ENCODE data around the gene GIMAP2. TPM values are rescaled to one million over a fixed set of nuclear protein-coding genes. Genes with fewer than 3 reads are reported as not detected.

The GIMAP2 gene
- total RNA-seq, 1 experiment from 2014 or later: 3.1 TPM

GRCh38 chr7:150738591-150739001, 53.1 kb downstream of the GIMAP2 start:
- Histone ChIP-seq H3K9me3 (no peaks in the 10 kb centered on the region), H3K36me3 (no peaks in the 10 kb centered on the region), H3K27me3 (no peaks in the 10 kb centered on the region), H3K4me3 (no peak overlapping the region)
- DNase-seq: no peak

GRCh38 chr7:150739033-150739432, 53.5 kb downstream of the GIMAP2 start:
- no peaks in the 10 kb centered on the region for H3K9me3 ChIP-seq
- DNase-seq: no peak

GRCh38 chr7:150740053-150740452, 54.5 kb downstream of the GIMAP2 start:
- no peak overlapping the region for H3K4me3 ChIP-seq
- no peak for DNase-seq
- H3K36me3 ChIP-seq: no peaks in the 10 kb centered on the region
- H3K9me3 ChIP-seq: no peaks in the 10 kb centered on the region
- no peaks in the 10 kb centered on the region for H3K27me3 ChIP-seq

More at GRCh38 chr7:150739033-150739432, 53.5 kb downstream of the GIMAP2 start:
- Histone ChIP-seq H3K4me3 (no peak overlapping the region), H3K36me3 (no peaks in the 10 kb centered on the region), H3K27me3 (no peaks in the 10 kb centered on the region)

- no peak for DNase-seq
- no peaks in the 10 kb centered on the region for H3K27me3 ChIP-seq
Measured at GRCh38 chr7:150742286-150742968, 56.9 kb downstream of the GIMAP2 start.

More at GRCh38 chr7:150742286-150742968, 56.9 kb downstream of the GIMAP2 start:
- Histone ChIP-seq H3K4me3 (no peak overlapping the region), H3K9me3 (no peaks in the 10 kb centered on the region), H3K36me3 (no peaks in the 10 kb centered on the region)

Other genes with a start within 250 kb of the GIMAP2 start
- not detected in 2 replicates for gene GIMAP8, start 235.1 kb upstream of the GIMAP2 start, total RNA-seq (2014; rRNA removed; shearing (Covaris generic); ENCODE audit: low replicate concordance)
- not detected in 2 replicates for gene GIMAP7, start 170.8 kb upstream of the GIMAP2 start, total RNA-seq (2014; rRNA removed; shearing (Covaris generic); ENCODE audit: low replicate concordance)
- not detected in 2 replicates for gene GIMAP4, start 118.3 kb upstream of the GIMAP2 start, total RNA-seq (2014; rRNA removed; shearing (Covaris generic); ENCODE audit: low replicate concordance)
- gene GIMAP6, start 53.3 kb upstream of the GIMAP2 start, total RNA-seq (2014; rRNA removed; shearing (Covaris generic); ENCODE audit: low replicate concordance): not detected in 2 replicates
- not detected in 2 replicates for gene GIMAP1, start 30.9 kb downstream of the GIMAP2 start, total RNA-seq (2014; rRNA removed; shearing (Covaris generic); ENCODE audit: low replicate concordance)
- gene GIMAP5, start 51.7 kb downstream of the GIMAP2 start, total RNA-seq (2014; rRNA removed; shearing (Covaris generic); ENCODE audit: low replicate concordance): not detected in 2 replicates
- 0.23 TPM in 1 of 2 replicates, not detected in the other for gene TMEM176B, start 114.7 kb downstream of the GIMAP2 start, total RNA-seq (2014; rRNA removed; shearing (Covaris generic); ENCODE audit: low replicate concordance)
- gene TMEM176A, start 115.1 kb downstream of the GIMAP2 start, total RNA-seq (2014; rRNA removed; shearing (Covaris generic); ENCODE audit: low replicate concordance): not detected in 2 replicates
- not detected in 2 replicates for gene AOC1, start 166.8 kb downstream of the GIMAP2 start, total RNA-seq (2014; rRNA removed; shearing (Covaris generic); ENCODE audit: low replicate concordance)

Data from MG63 (cell line).